ENCODE data around the gene FOXF1. TPM values are rescaled to one million over a fixed set of nuclear protein-coding genes. Genes with fewer than 3 reads are reported as not detected.

Gene FOXF1
- total RNA-seq, 1 donor from 2014 or later, result 0.33 TPM

DNA sequence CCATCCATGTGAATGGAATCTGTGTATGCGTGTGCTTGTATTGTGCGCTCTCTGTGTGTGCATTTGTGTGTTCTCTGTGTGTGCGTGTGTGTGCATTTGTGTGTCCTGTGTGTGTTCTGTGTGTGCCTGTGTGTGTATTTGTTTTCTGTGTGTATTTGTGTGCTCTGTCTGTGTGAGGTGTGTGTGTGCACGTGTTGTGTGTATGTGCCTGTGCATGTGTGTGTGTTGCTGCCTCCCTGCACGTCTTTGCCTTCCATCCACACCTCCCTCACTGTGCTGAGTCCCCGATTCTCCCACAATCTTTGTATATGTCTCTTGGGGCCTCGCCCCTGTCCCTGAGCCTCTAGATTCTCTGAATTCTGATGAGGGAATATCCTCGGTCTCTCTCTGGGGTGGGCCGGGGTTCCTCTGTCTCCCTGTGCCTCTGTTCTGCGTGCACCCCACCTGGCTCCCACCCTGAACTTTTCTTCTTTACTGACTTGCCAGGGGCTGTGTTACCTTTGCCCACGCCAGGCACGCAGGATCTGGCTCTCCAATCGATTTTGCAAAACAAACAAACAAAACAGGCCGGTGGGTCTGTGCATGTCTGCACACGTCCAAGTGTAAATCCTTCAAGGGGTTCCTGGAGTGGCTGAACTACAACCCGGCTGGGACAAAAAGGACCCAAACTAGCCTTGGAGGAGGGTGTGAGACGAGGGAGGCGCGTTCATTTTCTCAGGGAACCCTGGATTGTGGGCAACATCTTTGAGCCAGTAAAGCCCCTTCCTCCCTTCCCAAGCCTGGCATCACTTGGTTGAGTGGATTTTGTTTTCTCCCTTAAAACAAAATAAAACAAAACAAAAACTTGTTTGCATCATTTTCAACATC, 8.1 kb upstream of the FOXF1 start:
- Histone ChIP-seq H3K4me3 (no peak overlapping the region), H3K36me3 (no peaks in the 10 kb centered on the region), H3K9me3 (replicated peaks) (no peaks in the 10 kb centered on the region), H3K27me3 (ENCODE audit: low read depth) (peaks cover 100% of the 10 kb centered on the region), H3K4me1 (peaks cover 37% of the 10 kb centered on the region), H3K27ac (replicated peaks) (no peak overlapping the region)
- TF ChIP-seq, protein P1, sequence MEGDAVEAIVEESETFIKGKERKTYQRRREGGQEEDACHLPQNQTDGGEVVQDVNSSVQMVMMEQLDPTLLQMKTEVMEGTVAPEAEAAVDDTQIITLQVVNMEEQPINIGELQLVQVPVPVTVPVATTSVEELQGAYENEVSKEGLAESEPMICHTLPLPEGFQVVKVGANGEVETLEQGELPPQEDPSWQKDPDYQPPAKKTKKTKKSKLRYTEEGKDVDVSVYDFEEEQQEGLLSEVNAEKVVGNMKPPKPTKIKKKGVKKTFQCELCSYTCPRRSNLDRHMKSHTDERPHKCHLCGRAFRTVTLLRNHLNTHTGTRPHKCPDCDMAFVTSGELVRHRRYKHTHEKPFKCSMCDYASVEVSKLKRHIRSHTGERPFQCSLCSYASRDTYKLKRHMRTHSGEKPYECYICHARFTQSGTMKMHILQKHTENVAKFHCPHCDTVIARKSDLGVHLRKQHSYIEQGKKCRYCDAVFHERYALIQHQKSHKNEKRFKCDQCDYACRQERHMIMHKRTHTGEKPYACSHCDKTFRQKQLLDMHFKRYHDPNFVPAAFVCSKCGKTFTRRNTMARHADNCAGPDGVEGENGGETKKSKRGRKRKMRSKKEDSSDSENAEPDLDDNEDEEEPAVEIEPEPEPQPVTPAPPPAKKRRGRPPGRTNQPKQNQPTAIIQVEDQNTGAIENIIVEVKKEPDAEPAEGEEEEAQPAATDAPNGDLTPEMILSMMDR (IDR thresholded peaks at IDR 0.05; ENCODE audit: borderline replicate concordance), result no peak
- DNase-seq, result no peak
- intact Hi-C loops (cut with micrococcal nuclease), result no loop called here

DNA sequence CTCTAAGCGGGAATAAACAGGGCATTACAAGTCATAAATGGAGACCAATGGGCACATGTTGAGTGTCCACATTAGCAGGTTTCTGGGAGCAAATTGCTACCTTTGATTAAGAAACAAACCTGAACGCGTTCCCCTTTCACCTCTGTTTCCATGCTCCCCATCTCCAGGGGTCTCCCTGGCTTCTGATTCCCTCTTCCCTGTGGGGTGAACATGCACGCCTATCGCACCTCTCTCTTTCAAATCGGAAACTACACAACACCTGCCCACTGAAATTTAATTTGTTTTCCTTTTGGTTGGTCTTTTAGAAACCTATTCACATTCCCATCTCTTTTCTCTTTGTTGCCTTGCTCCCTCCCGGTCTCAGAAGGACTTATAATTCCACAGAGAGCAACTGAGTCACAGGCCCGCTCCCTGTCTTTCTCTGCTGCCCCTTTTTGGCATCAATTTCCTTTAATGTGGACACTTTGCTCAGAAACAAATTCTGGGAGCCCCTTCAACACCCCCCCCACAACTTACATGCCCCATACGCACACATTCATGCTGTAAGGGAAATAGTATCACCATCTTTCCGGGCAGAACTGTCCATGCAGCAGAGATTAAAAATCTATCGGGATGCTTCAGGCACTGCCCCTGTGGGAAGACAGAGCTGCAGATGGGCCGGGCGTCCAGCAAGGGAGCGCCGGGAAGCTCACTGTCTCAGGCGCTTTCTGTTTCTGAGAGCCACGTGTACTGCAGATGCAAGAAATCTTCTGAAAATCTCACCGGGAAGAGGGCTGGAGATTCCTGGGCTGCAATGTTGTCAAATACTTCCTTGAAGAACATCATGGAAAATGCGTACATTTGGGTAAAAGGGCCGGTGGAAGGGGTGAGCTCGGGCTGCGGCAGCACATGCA, 7.2 kb upstream of the FOXF1 start:
- intact Hi-C loops (cut with micrococcal nuclease), result no loop called here
- Histone ChIP-seq H3K9me3 (replicated peaks) (no peaks in the 10 kb centered on the region), H3K4me1 (peaks cover 36% of the 10 kb centered on the region), H3K27me3 (ENCODE audit: low read depth) (peaks cover 100% of the 10 kb centered on the region), H3K36me3 (no peaks in the 10 kb centered on the region), H3K4me3 (no peak overlapping the region), H3K27ac (replicated peaks) (no peak overlapping the region)
- TF ChIP-seq, protein P1 (IDR thresholded peaks at IDR 0.05; ENCODE audit: borderline replicate concordance), result no peak
- no peak for DNase-seq

DNA sequence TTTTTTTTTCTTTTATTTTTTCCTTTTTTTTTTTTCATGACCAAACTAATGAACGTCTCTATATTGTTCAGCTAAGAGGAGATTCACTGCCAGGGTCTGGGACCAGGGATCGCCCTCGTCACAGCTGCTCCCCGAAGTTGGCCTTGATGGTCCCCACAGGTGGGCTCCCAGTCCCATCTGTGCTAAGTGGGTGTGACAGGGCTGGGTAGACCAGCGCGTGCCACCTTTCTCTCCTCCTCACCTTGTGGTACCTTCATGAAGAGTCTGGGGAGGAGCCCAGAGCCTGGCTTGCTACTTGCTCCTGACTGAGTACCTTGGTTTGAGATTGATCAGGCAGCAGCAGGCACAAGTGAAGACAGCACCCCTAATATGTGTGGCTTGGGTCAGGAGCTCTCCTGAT, 6.5 kb upstream of the FOXF1 start:
- Histone ChIP-seq H3K27me3 (ENCODE audit: low read depth) (peaks cover 100% of the 10 kb centered on the region), H3K9me3 (replicated peaks) (no peaks in the 10 kb centered on the region), H3K4me1 (peaks cover 36% of the 10 kb centered on the region), H3K36me3 (no peaks in the 10 kb centered on the region), H3K4me3 (no peak overlapping the region), H3K27ac (replicated peaks) (no peak overlapping the region)
- no peak for DNase-seq
- intact Hi-C loops (cut with micrococcal nuclease), result no loop called here
- TF ChIP-seq, protein P1 (IDR thresholded peaks at IDR 0.05; ENCODE audit: borderline replicate concordance), result no peak

DNA sequence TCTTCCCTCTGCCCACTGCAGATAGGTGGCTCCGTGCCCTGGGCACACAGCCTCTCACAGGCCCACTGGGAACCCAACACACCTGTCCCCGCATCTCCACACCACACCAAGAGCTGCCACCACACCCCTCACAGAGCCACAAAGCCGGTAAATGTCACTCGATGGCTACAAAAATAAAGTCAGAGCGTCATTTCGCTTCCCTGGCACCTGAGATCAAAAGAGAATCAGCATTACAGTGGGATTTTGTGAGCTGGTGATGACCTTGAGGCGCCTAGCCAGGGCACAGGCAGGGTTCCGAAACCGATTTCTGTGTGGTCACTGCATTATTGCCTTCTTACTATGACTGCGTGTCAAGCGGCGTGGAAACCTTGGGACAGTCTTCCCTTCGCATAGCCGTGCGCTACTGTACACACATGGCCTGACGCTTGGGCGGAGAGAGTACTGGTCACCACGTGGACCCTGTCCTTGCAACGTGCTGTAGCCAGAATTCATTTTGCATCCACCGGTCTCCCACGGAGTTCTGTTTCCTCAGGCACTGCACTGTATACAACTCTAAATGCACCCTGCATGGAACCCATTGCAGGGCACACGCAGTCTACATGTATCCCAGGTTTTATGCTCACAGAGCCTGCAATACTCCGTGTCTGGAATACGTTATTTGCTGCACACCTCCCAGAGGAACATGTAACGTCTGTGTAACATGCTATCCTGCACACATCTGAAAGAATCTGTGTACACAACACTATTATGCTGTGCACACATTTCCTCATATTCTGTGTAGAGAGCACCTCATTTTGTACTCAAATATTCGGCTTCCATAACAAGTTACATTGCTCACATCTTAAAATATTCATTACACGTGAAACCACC, 5.8 kb upstream of the FOXF1 start:
- DNase-seq, result no peak
- H3K27ac ChIP-seq (replicated peaks), result no peak overlapping the region
- H3K9me3 ChIP-seq (replicated peaks), result no peaks in the 10 kb centered on the region
- H3K27me3 ChIP-seq (ENCODE audit: low read depth), result peaks cover 100% of the 10 kb centered on the region
- H3K36me3 ChIP-seq, result no peaks in the 10 kb centered on the region
- TF ChIP-seq, protein P1 (IDR thresholded peaks at IDR 0.05; ENCODE audit: borderline replicate concordance), result no peak
- no peak overlapping the region for H3K4me3 ChIP-seq
- peaks cover 39% of the 10 kb centered on the region for H3K4me1 ChIP-seq
- intact Hi-C loops (cut with micrococcal nuclease), result no loop called here
